NCI-H748 treated with DMSO at 0.1 percent for 48 hours (cell line): ENCODE measurements around the gene UNC13C.
"Not testable (repeated sequence)": the region's sequence is repeated elsewhere in the genome, so short reads cannot be mapped to it uniquely, and the experiment has no call there.

ENCODE experiments used
- DNase-seq: peaks from one replicate; lab custom pipeline; 2025; lab: John Stamatoyannopoulos, UW

Gene UNC13C

DNA sequence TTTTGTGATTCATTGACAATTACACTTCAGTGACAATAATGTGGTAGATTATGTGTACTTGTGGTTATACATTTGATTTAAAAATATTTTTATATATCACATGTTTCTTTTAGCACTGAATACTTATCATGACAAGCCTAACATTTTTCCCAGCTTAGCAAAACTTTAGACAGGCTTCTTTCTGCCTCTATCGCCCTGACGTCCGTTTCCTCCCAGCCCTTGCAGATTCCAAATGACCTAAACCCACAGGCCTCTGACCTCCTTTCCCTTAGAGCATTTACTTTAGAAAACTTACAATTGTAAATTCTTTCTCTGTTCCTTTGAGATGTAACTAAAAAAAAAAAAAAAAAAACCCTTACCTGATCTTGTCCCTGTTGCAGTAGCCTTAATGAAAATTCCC is 326.1 kb downstream of the UNC13C start:
- no peak for DNase-seq

DNA sequence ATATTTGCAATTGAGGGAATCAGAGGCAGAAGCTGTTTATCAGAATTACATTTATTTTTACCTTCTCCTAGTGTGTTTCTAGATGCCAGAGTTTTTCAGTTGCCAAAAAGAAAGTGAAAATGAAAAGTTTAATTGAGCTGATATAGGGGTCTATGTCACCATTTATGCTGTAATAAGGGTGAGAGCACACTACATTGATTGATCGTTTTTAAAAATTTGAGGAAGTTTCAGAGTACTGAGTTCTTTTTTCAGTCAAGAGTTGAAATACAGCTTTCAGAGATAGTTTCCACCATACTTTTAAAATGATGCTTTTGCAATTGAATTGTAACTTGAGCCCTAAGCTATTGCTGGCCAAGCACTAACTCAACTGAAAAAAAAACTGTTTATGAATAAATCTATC is 326.9 kb downstream of the UNC13C start:
- no peak for DNase-seq

DNA sequence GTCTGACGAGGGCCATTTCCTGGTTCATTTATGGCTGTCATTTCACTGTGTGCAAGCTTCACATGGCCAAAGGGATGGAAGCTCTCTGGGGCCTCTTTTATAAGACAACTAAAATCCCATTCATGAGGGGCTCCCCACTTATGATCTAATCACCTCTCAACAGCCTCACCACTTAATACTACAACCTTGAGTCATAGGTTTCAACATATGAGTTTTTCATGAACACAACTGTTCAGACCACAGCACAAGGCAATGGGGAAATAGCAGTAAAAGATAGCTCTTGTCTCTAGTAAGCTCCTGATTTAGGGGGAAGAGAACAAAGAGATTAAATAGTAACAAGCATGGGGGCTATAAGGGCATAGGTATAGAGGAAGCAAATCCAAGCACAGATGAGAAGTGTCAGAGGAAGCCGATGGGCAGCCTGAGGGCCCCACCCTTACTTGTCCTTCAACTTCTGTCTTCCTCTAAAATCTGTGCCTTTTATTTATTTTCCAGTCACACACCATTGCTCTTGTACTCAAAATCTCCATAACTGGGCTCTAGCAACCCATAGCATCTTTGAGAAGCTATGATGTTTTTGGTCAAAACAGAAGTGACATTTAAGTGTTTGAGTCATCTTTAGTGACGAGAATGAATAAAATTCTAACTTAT is 329.1 kb downstream of the UNC13C start:
- DNase-seq = no peak

DNA sequence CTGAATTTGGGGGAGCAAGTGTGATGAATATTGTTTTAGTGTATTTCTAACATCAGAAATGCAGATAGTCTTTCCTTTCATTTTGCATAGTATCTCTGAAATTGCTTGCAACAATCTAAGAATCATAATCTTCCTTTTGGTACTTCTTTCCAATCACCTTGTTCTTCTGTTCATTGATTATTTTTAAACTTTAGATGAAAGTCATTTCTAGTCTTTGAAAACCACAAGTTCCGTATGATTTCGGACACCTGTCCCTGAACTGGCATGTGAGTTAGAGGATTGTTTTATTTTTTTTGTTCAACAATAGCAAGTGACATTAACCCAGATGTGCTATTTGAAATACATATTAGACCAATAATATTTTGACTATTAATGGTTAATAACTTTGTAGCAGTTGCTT is 329.7 kb downstream of the UNC13C start:
- DNase-seq = no peak

DNA sequence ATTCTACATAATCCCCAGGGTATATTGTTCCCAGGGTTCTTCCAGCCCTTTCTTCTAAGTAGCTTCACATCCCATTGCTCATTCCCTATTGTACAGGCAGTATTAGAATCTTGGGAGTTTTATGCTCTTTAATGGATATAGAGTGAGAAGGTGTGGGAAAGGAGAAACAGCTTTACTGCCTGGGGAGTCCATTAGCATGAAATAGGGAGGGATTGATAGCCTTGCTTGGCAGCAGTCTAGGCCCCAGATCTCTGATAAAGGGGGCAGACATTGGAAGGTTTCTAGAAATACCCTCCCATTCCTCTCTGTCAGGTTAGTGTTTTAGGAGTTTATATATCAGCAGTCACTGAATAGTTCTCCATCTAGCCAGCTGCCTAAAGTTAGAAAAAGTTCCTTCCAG is 334.3 kb downstream of the UNC13C start:
- no peak for DNase-seq

DNA sequence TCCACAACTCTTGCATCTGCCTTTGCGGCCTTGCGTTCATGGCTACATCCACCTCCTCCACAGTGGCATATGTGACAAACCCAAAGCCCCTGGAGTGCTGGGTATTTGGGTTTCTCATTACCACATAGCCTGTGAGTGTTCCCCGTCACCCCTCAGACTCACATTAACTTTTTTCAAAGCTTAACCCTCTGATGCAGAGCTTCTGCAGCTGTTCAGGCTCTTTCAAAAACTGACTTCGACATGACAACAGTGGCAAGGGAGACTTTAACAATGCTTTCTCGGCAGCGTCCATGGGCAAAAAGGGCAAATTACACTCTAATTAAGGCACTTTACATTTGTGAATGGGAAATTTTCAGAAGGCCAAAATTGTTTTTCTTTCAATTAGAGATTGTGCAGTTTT is 343.2 kb downstream of the UNC13C start:
- DNase-seq = no peak

DNA sequence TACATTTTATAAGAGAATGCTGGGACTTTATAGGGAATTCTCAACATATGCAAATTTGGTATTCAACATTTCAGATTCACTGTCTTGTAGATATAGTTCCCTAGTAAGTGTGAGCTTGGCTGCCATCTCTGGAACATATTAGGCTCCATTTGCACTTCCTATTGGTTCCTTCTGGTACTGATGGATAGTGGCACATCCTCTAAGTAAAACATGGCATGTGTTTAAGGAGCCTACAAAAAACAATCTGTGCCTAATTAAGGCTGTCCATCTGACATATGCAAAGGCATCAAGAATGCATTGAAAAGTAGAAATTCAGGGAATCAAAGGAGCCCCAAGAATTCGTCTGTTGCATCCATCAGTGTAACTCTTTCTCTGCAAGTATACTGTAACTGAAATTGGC is 344.1 kb downstream of the UNC13C start:
- no peak for DNase-seq

DNA sequence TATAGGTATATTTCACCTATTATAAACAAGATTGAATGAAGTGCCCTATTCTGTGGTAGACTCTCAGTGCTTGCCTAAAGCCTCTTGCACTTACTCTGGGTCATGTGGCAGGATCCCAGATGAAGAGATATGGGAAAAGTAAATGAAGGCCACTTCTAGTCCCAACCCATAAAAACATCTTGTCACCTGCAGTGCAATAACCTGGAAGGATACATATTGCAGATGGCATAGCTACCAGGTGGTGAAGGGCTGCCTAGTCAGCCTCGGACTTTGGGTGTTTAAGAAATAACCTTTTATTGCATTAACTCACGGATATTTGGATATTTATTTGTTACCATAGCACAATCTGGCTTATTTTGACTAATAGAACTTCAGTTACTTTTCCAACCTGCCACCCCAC is 367.1 kb downstream of the UNC13C start:
- DNase-seq = no peak

DNA sequence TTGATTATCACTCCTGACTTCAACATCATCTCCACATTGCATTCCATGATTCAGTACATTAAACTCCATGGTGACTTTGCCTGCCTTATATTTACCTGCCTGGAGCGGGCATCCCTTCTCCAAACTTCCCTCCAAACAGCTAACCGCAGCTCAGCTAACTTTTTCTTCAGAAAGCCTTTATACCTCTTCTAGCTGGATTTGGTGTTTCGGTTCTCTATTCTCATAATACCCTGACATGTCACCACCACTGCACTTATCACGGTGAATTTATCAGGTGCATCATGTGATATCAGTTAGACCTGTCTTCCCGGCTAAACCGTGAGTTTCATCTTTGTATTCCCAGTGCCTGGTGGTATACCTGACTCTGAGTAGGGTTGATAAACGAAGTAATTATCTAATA is 367.6 kb downstream of the UNC13C start:
- DNase-seq = no peak

DNA sequence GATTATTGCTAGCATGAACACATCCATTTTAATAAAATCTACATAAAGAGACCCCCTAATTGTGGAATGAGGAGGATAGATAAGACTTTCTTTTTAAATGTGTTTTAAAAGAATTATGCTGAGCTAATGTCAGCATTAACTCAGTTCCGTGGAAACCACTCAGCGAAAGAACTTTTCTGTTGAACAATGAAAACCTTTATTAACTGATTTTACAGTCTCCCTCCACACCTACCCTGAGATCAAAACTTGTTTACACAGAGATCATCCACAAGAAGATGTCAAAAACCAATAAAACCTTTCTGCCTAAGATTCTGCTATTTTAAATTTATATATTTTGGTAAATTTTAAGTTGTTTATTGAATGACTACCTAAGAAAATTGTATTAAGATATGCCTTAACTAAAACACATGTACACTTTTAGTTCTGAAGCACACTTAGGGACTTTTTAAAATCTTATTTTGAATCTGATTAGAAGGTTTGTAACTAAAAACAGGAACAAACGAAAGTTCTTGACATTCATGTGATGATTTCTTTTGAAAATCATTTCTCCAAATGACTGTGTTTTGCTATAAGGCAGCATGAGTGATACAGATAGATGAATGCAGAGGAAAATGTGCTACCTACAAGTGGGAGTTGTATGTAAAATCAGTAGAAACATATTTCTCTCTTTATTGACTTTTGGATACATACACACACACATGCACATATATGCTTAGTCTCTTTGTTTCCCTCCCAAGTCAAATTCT is 369.0 kb downstream of the UNC13C start:
- no peak for DNase-seq

DNA sequence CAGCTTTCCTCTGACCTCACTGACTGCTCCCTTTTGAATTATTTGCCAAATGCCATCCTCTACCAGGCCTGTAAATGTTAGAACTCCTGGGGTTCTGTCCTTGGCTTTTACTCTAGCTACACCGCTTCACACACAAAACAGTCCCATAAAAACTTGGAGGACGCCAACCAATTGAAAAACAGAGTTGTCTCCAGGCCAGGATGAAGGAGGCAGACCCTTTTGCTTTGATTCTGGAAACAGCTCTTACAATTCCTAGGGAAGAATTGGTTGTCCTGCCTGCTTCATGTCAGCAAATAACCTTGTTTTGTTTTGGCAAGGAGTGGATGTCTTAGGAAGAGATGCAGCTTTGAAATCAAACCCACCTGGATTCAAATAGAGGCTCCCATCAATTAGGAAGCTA is 375.5 kb downstream of the UNC13C start:
- DNase-seq = no peak

DNA sequence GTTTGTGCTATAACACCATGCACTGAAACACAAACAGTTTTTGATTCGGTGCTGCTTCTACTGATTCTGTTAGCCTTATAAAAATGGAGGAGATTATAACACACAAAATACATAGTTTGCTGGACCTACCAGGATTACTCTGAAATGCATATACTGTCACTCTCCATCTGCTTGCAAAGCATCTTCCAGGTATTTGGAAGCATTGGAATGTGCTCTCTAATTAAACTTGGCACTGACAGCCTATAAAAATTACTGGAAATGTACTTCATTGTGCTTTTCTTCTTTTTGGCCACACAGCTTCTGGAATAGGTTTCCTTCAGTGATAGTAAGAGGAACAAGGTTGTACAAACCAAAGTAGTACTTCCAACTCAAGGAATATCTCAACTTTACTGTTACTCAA is 376.1 kb downstream of the UNC13C start:
- DNase-seq = no peak

DNA sequence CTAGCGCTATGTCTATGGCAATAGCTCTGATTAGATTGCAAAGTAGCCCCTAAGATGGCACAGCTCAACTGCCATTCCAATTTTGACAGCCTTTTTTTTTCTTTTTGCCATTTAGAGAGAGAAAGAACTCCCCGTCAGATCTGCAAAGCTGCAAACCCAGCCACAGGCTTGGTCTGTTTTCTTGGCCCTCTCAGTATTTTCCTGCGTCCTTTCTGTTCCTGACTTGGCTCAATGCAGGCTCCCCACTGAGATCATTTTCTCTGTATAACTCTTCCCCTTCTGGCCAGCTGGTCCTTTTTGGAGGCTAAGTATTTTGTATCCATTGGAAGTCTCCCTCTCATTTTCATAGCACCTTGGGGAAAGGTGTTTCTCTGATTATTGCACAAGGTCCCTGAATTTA is 386.7 kb downstream of the UNC13C start:
- DNase-seq = no peak

DNA sequence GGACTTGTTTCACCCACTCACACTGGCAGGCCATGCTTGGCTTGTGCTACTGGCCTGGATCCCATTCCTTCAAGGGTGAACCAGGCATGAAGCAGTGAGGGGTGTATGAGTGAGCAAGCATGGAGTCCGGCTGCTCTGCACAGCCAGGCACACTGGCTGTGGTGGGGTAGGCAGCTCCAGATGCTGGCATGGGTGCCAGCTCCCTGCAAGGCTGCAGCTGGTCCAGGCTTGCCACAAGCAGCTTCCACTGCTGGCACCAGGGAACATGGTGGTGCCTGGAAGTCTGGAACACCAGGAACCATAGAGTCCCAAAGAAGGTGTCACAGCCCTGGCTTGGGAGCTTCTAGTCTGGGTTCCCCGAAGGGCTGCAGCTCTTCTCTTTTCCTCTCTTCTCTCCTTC is 395.1 kb downstream of the UNC13C start:
- no peak for DNase-seq

DNA sequence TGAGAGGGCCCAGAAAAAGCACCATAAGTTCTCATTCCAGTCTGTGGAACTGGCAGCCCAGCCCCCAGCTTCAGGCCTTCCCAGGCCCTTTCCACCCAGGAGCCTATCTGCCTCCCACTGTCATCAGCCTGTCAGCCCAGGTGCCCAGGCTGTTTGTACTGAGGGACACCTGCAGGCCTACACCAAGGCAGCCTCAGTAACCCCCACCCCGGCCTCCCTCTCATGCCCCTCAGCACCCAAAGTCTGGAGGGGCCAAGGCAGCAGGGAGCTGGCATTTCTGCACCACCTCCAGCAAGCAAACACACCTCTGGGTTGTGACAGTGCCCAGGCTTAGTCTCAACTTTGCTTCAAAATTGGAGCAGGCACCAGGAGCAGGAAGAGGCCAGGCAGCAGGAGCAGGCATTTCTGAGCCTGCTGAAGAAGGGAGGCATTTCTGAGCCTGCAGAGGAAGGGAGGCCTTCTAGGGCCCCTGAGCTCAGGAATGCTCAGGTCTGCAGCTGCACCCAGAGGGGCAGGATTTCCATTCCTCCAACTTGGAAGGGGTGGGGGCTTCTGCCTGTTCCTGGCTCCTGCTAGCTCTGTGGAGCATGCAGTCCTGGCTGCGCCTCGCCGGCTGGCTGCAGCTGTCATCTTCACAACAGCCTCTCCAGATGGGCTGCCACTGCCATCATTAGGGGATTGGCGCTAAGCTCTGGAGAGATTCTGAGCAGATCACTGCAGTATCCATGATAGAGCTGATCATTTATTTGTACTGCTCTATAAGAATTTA is 396.1 kb downstream of the UNC13C start:
- DNase-seq = no peak

DNA sequence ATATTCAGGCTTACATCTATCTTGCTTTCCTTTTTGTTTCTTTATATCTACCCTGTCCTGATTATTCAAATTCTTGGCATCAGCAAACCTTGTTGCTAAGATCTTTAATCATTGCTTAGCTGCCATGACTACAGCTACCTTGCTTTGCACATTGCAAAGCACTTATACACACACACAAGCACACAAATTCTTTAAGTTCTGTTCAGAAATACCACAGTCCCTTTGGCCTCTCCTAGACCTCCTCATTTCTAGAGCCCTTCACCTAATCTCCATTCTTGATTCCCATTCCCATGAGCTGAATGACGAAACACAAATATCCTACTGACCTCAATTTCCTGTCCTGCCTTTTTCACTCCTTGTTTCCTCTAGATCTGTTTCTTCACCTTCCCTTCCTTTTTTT is 409.6 kb downstream of the UNC13C start:
- no peak for DNase-seq

DNA sequence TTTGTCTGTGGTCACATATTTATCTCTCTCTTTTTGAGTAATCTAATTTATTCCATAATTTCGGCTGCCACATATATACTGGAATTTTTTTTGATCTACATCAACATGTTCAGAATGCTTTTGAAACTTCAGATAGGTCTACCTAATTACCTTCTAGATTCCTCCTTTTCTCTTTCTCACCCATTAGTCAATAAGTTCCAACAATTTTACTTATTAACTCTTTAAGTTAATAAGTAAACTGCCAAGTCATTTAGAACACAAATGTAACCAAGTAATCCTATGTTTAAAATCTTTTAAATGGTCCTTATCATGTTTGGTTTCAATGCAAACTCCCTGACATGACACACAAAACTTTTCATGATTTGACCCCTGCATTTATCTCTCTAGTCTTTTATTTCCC is 410.5 kb downstream of the UNC13C start:
- no peak for DNase-seq

DNA sequence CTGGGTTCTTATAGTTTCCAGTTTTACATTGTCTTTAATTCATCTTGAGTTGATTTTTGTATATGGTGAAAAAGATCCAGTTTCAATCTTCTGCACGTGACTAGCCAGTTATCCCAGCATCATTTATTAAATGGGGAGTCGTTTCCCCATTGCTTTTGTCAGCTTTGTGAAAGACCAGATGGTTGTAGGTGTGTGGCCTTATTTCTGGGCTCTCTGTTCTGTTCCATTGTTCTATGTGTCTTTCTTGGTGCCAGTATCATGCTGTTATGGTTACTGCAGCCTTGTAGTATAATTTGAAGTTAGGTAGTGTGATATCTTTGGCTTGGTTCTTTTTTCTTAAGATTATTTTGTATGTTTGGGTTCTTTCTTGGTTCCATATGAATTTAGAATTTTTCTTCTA is 432.2 kb downstream of the UNC13C start:
- no peak for DNase-seq

DNA sequence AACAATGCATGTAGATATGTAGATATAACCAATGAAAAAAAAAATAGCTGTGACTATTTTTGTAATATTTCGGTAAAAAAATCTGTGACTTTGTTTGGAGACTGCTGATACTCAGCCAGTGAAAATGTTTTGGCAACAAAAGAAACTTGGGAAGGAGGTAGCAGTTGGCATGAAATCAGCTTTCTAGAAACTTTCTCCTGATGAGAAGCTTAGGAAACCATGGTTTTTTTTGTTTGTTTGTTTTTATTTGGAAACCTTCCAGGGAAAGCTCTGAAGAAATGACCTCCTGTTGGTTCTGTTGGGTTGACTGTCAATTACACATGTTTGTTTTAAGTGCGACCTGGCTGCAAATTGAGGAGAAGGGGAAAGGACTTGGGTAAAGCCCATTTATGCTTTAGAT is 445.9 kb downstream of the UNC13C start:
- DNase-seq = no peak

DNA sequence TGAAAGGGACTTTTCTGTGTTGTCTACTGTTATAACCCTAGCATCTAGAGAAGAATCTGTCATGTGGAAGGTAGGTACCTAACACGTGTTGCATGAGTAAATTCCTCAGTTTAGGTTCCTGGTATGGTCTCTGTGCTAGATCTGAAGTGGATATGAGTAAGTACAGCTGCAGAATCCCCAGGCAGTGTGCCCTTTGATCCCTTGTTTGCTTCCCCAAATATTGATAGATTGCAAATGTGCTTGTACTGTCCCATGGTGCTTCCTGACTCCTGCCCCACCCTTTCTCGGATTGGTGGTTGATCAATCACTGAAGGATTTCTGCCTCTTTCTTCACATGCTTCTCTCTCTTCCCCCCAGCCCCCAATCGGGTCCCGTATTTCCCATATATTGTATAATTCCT is 450.4 kb downstream of the UNC13C start:
- no peak for DNase-seq

DNA sequence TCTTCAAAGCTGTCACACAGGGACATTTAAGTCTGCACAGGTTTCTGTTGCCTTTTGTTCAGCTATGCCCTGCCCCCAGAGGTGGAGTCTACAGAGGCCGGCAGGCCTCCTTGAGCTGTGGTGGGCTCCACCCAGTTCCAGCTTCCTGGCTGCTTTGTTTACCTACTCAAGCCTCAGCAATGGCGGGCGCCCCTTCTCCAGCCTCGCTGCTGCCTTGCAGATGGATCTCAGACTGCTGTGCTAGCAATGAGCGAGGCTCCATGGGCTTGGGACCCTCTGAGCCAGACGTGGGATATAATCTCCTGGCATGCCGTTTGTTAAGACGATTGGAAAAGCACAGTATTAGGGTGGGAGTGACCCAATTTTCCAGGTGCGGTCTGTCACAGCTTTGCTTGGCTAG is 472.0 kb downstream of the UNC13C start:
- DNase-seq = not testable (repeated sequence)

DNA sequence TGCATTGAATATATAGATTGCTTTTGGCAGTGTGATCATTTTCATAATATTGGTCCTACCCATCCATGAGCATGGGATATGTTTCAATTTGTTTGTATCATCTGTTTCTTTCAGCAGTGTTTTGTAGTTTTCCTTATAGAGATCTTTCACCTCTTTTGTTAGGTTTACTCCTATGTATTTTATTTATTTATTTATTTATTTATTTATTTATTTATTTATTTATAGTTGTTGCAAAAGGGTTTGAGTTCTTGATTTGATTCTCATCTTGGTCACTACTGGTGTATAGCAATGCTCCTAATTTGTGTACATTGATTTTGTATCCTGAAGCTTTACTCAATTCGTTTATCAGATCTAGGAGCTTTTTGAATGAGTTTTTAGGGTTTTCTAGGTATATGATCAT is 478.2 kb downstream of the UNC13C start:
- DNase-seq = no peak

DNA sequence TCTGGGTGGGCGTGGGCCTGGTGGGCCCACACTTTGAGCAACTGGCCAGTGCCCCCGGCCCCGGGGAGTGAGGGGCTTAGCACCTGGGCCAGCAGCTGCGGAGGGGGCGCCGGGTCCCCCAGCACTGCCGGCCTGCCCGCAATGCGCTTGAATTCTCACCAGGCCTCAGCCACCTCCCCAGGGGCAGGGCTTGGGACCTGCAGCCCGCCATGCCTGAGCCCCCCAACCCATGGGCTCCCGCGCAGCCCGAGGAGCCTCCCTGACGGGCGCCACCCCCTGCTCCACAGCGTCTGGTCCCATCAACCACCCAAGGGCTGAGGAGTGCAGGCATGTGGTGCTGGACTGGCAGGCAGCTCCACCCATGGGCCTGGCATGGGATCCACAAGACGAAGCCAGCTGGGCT is 484.3 kb downstream of the UNC13C start:
- DNase-seq = no peak
